GM18519 (cell line): ENCODE measurements around the gene CR1L.
A peak's percentile ranks its signal among the peaks of the same experiment; 100 is the strongest.
"Not testable (repeated sequence)": the region's sequence is repeated elsewhere in the genome, so short reads cannot be mapped to it uniquely, and the experiment has no call there.

Experiments used
- ATAC-seq: cut with Tn5 transposase; IDR thresholded peaks from one replicate; pipeline ENCODE4 v1.9.1; 2021; ENCODE audit warnings: mild to moderate bottlenecking, moderate library complexity; ENCODE audit not compliant: unreplicated experiment, low FRiP score

CR1L gene

DNA sequence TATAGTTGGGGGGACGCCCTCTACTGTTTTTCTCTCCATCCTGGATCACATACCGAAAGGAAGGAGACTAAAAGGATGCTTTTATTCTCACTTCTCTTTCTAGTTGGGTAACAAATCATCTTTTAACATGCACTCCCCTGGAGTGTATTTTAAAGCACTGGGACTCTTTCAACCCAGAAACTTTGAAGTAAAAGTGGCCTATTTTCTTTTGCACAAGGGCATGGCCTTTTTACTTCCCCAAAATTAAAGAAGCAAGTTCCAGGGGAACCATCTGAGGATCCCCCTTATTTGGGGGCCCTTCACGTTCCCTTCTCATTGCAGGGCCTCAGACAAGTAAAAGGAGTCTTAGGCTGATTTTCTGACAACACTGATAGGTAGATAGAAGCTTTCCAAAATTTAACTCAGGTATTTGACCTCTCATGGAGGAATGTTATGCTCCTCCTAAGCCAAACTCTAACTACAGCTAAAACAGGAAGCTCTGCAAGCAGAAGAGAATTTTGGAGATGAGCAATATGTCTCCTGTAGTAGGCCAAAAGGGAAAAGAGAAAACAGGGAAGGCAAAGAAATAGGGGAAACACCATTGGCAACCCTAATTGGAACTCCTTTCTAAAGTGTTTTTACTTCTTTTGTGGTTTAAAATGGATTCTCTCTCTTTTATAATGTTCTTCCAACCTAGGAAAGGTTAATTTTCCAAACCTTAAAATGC, 98.1 kb downstream of the CR1L start:
- no peak for ATAC-seq

DNA sequence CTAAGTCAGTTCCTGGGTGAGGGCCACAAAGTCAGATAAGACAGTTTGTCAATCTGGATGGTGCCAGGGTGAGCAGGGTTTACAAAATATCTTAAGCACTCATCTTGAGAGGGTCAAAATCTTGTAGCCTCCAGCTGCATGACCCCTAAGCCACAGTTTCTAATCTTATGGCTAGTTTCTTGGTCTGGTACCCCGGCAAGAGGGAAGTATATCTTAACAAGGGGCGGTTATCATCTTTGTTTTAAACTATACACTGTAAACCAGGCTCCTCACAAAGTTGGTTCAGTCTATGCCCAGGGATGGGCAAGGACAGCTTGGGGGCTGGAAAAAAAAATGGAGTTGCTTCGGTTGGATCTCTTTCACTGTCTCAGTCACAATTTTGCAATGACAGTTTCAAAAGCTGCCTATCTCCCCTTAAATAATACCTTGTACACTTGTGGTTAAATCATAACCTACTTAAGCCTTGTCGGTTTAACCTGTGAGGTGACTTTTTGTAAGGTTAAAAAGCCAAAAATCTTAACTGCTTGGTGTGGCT, 99.1 kb downstream of the CR1L start:
- no peak for ATAC-seq

DNA sequence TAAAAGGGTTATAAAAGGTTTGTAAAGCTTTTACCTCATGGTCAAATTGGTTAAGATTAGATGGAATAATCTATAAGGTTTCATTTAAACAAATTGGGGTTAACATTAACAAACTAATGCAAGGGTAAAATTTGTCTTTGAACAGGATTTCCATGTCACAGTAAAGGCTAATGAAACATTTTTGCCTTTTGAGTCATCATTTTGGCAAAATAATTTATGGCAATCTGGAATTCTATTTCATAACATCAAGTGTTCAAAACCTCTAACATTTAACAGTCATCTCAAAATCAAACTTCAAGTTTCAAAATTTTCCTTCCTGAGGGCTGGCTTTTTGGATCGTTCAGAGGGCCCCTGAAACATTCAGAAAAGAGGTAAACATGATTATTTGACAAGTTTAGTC, 100.4 kb downstream of the CR1L start:
- no peak for ATAC-seq

DNA sequence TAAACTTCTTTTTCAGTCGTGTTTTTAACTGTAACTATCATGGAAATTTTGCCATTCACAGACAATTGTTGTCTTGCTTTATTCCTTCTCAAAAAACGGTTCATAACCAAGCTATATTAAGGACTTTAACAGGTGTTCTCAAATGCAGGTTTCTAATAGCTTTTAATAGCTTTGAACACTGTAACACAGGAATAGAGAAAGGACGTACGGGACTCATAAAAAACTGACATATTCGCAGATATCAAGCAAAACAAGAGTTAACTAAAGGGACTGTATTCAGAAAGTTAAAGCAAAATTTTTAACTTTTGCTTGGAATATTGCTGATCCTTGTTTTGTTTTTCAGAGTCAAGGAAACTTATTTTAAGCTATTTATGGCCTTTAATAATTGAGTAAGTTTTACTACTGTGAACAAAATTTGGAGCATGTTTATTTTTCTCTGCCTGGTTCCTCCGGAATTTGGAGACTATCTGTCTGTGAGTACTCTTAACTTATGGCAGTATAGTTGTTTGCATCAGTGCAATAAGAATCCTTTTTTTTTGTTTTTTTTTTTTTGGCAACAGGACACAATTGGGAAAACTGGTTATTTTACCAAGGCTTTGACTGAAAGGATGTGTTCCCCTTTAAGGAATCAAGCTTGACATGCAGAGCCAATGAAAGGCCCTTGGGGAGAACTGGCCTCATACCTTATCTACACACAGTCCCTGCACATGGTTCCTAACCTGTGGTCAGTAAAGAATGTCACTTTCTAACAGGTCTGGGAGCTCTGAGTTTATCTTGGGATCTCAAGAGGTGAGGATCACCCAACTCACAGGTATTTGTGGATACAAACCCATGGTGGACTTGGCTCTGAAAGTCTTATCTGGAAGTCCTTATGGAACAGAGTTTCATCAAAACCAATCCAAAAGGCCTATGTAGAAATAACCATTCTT, 101.2 kb downstream of the CR1L start:
- ATAC-seq, result no peak

DNA sequence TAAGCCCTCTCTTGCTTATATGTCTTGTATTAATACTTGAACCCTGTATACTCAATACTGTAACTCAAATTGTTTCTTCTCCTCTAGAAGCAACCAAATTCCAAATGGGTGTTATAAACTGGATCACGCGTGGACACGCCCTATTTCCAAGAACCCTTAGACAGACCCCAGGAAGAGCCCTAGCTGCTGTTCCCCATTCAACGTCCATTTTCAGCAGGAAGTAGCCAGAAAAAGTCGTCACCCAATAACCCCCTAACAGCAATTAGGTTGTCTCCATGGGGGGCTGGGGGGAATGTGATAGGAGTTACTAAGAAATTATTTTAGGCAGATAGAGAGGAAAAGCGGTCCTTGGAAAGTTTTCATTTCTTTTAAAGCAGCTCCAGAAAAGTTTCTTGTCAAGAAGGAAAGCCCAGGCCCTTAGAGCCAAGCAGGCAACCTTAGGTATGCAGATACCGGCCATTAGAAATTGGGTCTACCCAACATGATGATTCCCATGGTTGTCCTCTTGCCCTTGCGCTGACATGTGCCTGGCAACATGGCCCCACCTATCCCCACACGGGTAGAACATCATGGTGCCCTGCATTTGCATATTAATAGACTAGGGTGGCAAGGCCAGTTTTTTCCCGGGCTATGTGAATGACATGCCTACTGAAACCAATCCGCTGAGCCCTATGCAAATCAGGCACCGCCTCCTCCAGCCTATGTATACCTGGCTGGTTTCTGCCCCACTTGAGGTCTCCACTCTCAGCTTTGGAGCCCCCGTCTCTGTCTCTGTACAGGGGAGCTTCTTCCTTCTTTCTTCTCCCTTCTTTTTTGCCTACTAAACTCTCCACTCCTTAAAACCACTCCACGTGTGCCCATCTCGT, 102.9 kb downstream of the CR1L start:
- no peak for ATAC-seq

DNA sequence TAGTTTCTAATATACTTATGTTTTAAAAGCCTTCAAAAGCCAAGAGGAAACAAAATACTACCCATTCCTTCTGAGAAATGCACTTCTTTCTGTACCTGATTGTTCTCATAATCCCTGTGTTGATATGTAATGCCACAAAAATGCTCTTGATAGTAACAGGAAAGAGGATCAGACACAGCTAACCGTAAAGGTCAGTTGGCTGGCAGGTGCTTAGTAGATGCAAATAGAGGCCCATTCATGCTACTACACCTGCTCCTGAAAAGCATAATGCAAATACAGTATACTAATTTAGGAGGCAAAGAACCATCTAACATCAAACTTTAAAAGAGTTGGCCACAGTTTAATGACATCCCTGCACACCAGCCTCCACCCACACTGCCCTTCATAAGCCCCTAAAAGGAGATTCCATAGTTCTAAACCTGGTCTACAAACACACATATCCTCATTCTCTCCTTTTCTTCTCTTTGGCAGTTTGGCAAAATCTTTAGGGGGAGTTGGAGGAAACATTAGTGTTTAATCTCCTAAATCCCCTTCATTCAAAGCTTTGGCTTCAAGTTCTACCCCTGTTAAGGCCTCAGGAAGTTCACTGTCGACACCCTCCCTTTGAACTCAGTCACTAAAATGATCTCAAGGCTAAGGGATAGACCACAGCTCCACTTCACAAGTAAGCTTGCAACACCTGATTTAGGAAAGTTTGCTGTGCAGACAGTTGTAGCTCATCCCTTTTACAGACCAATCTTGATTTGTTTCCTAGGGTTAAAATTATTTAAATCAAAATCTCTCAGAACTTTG, 104.0 kb downstream of the CR1L start:
- ATAC-seq, result no peak

DNA sequence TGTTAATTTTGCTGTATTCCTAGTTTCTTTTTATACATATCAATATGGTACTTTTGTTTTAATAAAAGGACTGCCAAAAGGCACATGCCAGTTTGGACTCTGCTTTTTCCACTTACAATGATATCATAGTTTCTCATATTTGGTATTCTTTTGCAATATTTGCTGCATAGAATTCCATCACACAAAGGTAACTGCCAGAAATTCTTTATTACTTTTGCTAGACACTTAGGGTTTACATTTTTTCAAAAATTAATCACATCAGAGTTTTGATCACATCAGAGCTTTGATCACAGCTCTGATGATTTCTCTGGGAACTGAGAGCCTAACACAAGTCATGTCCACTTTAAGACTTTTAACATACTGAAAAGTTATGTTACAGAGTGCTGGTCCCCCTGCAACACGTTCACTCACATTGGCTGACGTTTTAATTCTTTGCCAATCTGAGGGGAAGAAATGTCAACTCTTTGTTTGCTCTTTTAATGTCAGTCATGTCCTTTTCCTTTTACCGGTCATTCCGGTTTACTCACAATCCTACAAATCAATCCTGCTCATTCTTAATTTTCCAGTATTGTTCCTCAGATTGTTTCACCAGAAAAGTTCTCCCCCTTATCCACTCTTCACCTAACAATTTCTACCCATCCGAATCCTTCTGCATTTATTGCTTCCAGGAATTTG, 105.8 kb downstream of the CR1L start:
- no peak for ATAC-seq

DNA sequence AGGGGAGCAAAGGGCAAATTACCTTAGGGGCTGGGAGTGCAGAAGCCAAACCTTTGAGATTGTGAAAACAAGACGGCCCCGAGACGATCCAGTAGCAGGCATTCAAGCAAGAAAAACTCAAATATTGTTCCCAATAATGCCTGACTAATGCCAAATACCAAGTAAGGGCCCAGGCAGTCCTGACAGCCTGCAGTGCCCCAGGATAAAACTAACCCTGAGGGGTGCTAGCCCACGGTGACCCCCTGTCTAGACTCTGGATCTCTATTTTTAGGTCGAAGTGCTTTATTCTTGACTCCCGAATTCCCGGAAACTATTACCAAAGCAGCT, 106.5 kb downstream of the CR1L start:
- ATAC-seq, result not testable (repeated sequence)

DNA sequence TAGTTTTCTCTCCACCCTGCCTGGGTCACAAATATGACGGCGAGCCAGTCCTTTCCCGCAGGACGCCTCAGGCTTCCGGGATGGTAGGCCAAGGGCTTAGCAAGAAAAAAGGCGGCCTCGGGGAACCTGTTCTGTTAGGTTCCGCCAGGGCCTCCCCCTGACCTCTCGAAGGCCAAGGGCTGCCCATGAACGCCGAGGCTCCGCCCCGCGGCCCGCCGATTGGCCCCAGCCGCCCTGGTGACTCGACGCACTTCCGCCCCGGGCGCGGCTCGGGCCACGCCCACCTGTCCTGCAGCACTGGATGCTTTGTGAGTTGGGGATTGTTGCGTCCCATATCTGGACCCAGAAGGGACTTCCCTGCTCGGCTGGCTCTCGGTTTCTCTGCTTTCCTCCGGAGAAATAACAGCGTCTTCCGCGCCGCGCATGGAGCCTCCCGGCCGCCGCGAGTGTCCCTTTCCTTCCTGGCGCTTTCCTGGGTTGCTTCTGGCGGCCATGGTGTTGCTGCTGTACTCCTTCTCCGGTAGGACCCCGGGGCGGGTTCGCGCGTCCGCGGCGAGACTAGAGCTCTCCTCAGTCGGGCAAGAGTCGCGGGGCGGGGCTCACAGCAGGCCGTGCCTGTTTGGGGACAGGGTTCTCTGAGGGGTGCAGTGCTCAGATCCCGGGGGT, 107.0 kb downstream of the CR1L start, which contains the start of gene CD46:
Gene CD46, plus strand, starts transcription at position 265 of the 666 bp plus-strand sequence. Its CDS starts 159 bp downstream, at position 424.
- peak; percentile 96 for ATAC-seq

DNA sequence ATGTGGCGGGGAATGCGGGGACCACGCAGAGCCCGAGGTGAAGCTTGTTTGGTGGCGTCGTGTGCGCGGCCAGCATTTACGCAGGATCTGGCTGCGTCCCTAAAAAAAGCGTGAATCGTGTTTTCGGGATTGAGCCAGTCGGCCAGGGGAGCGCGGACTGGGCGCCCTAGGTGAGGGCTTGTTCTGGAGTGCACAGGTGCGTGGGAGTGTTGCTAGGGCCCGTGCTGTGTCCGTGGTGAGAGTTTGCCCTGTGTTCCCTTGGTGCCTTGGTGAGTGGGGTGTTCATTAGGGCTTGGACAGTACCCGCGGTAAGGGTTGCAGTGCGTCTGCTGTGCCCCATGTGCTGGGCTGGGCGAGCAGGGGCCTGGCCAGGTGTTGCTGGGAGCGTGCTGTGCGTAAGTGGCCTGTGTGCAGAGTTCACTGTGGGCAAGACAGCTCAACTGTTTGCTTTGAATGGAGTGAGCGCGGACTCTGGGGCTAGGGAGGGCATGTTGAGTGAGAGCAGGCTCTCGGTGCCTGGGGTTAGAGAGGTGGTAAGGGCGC, 107.6 kb downstream of the CR1L start:
- ATAC-seq, result no peak

DNA sequence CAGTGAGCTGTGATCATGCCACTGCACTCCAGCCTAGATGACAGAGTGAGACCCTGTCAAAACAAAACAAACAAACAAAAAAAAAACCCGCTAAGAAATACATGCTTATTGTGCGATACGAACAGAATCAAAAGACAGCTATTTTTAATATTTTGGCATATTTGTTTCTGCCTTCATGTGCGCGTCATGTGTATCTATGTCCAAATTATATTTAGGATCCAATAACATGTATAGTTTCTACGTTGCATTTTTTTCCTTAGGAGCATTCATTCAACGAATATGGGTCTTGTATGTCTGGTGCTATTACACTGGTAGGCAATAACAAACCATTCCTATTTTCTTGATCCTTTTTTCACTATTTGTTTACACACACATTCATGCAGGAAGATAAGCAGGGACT, 108.7 kb downstream of the CR1L start:
- no peak for ATAC-seq

DNA sequence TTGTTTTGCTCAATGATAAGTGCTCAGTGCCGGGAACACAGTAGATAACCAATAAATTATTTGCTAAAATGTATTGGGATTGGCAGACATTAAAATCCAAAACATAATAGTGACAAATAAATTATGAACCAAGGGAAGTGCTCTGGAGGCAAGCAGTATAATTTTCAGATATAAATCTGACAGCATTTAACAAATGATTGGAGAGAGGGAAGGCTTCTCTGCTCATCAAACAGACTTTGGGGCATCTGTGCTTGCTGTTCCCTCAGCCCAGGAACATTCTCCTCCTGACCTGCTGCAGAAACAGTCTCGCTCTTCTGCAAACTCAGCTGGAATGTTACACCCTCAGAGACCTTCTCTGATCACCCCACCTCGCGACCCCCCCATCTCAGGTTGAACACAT, 109.1 kb downstream of the CR1L start:
- no peak for ATAC-seq

DNA sequence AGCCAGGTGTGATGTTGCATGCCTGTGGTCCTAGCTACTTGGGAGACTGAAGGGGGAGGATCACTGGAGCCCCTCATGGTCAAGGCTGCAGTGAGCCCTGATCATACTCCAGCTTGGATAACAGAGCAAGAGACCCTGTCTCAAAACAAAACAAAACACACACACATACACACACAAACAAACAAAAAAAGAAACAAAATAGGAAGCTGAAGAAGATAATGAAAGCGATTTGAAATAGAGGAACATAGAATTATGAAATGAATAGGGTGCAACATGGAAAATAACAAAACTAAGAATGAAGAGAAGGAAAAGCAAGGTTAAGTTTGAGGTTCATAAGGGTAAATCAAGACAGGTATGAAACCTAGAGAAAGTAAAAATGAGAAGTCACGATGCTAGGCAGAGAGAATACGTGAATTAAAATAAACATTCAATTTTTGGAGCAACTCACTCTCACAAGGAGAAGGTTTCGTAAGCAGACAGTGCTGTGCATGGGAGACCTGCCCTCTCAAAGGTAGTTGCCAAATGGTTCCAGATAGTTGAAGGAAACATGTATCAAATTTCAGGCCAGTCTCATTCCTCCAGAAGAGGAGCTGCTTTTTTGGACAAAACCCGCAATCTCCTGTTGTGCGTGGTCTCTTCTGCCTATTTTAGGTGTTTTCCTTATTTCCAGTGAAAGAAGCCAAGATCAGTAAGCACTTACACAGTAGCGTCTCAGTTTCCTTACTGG, 110.2 kb downstream of the CR1L start:
- ATAC-seq, result no peak

DNA sequence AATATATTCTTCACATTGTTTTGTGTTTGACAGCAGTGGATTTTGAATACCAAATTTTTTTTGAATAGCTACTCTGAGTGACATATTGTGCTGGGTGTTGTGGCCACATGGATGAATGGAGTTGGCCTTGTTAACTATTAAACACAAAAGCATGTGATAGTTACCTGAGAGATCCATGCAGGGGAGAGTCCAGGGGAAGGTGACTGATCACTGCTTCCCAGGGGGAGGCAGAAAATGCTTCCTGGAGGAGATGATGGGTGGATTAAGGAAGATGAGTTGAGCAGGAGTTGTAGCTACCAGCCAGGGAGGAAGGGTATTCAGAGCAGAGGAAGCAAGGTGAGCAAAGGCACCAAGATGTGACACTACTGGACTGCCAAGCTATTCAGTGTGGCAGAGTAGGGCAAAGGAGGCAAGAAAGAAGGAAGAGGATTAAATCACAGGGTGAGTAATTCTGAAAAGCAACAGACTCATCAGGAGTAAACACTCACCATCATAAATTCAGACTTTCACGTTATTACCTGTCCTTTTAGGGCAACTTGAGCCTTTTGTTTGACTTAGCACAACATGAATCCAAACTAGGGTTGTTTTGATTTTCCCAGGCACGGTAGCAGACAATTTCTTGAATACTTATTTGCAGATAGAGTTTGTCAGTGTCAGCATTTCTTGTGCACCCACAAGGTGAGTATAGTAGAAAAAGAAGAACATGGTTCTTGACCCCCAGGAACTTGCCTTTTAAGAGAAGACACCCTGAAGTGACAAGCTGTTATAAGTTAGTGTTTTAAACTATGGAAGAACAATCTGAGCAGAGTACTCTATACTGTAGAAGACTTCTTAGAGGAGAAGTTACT, 111.1 kb downstream of the CR1L start:
- no peak for ATAC-seq

DNA sequence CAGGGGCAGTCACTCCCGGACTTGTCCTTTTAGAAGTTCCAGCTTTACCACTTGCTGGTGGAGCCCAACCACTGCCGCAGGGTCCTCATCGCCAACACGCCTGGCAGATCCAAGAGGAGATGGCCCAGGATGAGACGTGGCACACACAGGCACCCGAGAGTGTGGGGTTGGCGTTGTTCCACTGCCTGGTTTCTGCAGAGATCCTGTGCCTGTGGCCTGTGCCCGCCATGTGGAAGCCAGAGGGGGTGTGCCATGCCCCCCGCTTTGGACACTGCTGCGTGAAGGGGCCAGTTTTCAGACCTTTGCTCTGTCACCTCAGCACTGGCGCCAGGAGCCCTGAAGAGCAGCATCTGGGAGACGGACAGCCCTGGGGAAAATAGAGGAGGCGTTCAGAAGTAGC, 117.7 kb downstream of the CR1L start:
- ATAC-seq, result no peak

DNA sequence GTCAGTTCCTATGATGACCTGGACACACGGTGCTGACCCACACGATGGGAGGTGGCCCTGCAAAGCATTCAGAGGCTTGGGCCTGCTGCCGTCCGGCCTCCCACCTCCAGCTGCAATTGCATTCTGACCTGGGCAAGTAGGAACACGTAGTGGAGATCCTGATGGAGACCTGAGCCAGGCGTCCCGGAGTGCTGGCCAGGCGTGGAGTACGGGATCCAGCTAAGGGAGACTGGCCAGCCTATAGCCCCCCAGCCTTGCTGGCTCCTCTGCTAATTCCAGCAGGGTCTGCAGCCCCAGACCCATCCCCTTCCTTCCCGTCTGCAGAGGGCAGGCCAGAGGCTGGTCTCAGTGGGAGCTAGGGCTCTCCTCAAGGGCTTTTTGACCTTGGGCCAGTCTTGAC, 118.2 kb downstream of the CR1L start:
- no peak for ATAC-seq

DNA sequence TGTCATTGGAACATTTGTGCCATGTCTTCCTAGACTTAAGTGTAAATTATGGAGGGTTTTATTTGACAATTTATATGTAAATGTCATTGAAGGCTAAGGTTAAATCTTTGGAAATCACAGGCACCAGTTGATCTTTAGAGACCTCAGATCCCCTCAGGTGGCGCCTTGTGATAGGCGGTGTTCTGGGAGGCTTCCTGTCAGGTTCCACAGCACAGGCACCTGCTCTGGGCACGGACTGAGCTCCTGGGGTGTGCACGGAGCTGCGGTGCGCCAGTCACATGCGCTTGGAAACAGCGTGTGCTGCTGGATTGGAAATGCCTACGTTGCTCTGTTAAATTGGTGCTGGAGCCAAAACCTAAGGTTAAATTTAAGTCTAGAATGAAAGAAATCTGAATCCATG, 119.0 kb downstream of the CR1L start:
- ATAC-seq, result no peak
